Forelimb muscle (tissue), 1 donor: ENCODE data around the gene ZRANB3. TPM values are rescaled to one million over a fixed set of nuclear protein-coding genes. Genes with fewer than 3 reads are reported as not detected.
"Not testable (repeated sequence)": the region's sequence is repeated elsewhere in the genome, so short reads cannot be mapped to it uniquely, and the experiment has no call there.

ENCODE experiments used
- DNase-seq: peaks from one replicate; pipeline ENCODE4 v3.0.0-alpha.2; 2013; ENCODE audit warnings: low read depth
- polyA plus RNA-seq: library from polyadenylated mRNA; unstranded; fragments of 120-200 nt; gene quantifications from one replicate; pipeline ENCODE4 v1.2.1, GENCODE V29; 2013; ENCODE audit not compliant: insufficient read length

ZRANB3 gene
- polyA plus RNA-seq = 6.9 TPM

DNA sequence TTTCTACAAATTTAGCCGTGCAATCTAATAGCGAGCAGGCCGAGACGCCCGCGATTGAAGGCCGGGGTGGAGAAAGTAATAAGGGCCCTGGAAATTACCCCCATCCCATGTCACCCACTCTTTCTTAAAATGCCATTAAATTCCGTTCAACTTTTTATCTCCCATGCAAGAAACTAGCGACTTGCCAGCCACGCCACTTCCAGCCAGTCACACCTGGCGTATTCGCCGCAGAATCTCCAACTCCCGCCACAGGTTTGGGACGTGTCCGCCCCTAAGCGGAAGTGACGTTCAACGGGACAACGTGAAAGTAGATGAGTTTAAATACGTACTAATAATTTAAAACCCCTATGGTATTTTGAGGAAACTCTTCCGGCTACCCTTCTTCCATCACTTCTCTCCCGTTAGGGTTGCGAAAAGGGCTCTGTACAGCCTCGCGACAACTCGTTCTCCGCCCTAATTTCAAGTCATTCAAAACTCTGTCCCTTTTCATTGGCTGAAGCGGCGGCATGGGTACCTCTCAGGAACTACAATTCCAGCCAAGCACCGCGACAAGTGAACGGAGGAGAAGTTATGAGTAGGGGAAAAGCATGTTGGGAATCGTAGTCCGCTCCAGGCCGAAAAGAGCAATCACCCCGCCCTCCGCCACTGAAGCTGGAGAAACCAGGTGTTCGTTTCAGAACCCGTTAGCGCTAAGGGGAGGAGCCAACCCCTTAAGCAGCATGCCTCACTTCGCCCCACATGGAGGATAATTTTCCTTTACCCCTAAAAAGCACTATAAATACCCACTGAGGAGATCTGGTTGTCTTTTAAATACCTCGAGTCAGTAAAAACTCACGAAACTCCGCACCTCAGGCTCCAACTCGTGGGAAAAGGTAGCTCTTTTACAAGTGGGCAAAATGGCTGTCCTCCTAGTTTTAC, at the start of gene ZRANB3:
Gene ZRANB3 (minus strand): TSS at position 906 of the 918 bp plus-strand sequence.
- peak; percentile 98 for DNase-seq

DNA sequence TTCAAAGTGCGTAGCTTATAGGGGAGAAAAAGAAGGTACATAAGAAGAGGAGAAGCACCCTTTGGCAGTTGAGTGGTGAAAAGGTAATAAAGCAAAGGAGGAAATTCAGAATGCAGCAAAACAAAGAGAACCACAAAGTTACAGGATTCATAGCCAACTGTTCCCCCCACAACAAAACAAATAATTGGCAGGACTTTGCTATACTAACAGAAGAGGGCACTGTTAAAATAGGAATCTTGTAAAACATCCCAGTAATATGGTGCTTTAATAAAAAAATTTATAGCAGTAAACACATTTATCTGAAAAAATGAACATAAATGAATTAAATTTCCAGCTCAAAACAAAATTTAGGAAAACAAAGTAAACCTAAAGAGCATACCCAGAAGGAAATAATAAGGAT, 42.6 kb upstream of the ZRANB3 start:
- no peak for DNase-seq

DNA sequence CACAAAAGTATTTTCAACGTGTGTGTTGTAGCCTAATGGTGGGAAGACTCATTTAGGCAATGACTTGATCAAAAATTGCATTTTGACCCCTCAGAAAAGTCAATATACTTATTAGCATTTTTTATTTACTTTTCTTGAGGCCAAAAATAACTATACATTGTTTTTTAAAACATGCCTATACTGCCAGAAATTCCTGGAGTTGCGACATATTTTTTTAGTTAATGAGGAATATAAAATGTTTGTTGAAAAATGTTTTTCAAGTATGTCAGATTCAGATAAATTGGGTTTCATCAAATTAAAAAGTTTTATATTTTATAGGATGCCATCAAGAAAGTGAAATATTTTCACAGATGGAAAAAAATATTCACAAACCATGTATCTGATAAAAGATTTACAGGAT, 39.9 kb upstream of the ZRANB3 start:
- DNase-seq = no peak

DNA sequence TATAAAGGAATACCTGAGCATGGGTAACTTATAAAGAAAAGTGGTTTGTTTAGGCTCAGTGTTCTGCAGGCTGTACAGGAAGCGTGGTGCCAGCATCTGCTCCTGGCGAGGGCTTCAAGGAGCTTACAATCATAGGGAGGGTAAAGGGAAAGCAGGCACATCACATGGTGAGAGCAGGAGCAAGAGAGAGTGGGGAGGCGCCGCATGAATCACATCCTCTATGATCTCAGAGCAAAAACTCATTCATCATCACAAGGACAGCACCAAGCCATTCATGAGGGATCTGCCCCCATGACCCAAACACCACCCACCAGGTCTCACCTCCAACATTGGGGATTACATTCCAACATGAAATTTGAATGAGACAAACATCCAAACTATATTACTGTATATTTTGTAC, 32.8 kb upstream of the ZRANB3 start:
- DNase-seq = no peak

DNA sequence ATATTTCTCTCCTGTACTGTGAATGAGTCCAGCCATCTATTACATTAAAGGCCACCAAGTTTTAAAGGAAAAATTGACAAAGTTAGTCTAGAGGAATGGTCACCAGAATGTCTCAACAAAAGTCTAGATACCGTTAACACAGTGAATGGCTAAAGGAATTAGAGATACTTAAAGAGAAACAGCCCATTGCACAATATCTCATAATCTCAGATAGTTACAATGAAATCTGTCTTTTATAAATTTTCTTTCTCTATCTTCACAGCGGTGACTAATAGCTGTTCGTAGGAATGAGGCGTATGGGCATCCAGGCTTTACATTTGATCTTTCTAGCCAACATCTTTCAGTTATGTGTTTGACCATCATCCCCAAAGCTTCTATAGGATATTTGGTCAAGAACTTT, 30.9 kb upstream of the ZRANB3 start:
- DNase-seq = no peak

DNA sequence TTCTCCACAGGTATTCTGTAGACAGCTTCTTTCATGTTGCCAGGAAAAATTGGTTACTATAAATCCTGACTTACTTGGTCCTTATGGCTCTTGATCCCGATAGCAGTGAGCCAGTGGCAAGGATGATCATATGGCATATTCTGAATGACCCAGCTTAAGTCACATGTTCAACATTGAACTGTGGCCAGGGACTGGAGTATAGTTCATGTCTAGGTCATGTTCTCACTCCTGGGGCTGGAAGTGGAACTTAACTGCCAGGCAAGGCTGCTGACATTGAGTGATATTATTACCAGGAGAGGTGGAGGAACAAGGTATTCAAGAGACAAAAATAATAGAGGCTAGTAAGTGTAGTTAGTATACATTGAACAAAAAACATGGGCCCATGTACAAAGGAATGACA, 26.5 kb upstream of the ZRANB3 start:
- DNase-seq = no peak

DNA sequence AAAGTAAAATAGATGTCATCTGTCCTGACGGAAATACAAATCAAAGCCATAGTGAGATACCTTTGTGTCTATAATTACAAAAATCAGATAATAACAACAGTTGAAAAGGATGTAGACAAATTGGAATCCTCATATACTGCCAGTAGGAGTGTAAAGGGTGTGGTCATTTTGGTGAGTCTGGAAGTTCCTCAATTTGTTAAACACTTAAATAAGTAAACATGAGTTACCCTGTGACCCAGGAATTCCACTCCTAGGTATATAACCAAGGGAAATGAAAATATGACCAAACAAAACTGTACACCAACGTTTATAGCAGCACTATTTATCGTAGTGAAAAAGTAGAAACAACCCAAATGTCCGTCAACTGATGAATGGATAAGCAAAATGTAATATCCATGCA, 24.3 kb upstream of the ZRANB3 start:
- no peak for DNase-seq

DNA sequence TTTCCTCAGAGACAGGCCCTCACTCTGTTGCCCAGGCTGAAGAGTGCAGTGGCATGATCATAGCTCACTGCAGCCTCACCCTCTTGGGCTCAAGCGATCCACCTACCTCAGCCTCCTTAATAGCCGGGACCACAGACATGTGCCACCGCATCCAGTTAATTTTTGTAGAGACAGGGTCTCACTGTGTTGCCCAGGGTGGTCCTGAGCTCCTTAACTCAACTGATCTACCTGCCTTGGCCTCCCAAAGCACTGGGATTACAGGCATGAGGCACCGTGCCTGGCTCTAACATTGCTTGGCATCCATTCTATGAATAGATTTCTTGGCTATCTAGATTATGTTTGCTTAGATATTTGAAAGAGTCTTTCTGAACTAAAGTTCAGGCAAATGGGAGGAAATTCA, 21.9 kb upstream of the ZRANB3 start:
- no peak for DNase-seq

DNA sequence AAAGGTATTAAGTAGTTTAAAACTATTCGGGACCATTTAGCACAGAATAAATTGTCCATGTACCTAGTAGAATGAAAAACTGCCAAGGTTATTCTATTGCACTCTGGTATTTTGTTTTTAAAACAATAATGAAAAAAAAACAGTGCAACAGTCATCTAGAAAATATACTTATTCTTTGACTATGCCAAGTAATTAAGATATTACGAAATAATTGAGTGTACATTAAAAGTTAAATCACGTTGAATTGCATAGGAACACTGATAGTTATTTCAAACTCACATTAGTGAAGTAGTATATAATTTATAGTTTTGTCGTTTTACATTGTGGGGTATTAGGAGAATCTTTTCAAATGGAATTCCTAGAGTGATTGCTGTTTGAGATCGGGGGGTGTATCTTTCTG, 20.3 kb upstream of the ZRANB3 start:
- DNase-seq = no peak

DNA sequence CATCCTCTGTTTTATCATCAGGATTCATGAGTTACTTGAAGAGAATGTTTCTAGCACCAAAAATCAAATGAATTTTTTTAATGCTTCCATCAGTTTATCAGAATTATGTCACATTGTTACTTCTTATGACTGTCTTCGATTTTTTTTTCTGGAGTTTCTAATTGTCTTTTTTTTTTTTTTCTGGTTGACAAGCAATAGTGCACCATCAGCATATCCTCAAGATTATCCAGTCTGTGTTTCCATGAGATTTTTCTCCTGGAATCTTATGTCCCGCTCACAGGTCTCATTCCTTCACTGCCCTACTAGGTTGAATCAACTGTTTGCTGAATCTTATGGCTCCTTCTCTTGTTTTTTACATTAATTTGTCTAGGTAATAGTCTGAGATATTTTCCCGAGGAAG, 16.3 kb upstream of the ZRANB3 start:
- no peak for DNase-seq

DNA sequence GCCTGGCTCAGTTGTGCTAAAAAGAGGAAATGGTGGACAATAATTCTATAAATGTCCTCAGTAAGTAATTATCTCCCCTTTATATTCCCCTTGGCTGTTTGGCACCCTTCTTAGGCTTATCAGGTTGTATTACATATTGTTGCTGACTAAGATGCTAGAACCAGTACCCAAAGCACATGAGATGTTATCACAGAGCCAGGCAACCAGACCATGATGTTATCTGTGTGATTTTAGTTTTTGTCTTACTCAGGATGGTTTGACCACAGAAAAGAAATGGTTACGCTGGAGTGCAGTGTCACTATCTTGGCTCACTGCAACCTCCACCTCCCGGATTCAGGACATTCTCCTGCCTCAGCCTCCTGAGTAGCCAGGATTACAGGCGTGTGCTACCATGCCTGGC, 15.4 kb upstream of the ZRANB3 start:
- no peak for DNase-seq

DNA sequence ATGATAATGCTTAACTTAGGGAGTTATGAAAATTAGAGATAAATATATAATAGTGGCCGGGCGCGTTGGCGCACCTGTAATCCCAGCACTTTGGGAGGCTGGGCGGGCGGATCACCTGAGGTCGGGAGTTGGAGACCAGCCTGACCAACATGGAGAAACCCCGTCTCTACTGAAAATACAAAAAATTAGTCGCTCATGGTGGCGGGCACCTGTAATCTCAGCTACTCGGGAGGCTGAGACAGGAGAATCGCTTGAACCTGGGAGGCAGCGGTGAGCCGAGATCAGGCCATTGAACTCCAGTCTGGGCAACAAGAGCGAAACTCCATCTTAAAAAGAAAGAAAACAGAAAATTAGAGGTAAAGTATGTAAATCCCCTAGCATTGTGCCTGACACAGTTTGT, 2.5 kb upstream of the ZRANB3 start:
- DNase-seq = not testable (repeated sequence)

DNA sequence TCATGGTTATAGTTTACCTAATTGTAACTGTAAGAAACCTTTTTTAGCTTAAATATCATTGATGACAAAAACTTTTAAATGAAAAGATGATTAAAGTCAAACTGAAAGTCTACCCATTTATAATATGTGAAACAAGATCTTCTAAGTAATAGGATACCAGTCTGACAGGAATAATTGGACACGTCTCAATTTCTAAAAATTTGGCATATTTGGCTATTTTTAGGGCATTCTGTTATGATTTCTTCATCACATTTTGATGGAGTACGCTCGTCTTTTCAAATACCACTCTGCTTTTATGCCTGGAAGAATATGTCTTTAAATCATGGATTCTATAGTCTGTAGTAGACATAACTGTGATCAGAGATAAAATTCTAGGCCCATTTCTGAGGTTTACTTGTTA, 1.6 kb upstream of the ZRANB3 start:
- DNase-seq = no peak

DNA sequence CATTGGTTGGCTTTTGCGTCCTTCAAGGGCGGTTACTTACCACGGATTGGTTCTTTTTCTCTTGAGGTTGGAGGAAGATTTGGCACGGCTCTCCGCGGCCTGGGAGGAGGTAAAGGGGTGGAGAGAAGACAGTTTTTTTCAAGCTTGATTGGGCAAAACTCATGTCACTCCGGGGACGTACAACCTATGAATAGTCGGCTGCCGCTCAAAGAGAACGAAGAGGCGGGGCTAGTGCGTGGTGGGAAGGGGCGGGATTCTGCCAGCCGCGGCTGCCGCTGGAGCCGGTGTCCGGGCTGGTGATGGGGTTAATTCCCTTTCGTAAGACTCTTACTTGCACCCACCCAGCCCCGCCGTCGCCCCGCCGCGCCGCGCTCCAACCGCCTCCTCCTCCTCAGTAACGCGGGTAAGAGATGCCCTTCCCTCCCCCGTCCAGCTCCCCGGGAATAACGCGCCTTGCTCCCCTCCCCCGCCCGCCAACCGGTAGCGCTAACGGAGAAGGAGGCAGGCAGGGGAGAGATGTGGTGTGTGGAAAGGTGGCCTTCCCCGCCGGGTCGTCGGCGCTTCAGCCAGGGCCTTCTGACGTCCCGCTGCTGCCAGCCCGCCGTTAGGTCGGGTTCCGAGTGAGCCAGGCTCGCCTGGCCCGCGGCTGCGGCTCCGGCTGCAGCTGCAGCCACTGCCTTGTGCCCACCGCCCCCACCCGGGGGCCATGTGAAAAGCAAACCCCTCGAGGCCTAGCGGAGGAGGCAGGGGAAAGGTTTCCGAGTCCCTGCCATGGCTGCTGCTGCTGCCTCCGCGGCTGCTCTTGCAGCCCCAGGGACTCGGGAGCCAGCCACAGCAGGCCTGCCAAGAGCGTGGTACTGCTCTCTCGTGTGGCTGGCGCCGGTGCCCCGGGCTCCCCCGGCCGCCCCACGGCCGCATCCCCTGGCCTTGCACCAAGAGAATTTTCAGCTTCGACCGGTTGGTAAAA, 496 bp upstream of the ZRANB3 start, which contains the start of gene R3HDM1:
Gene R3HDM1 (plus strand): TSS at position 254 of the 967 bp plus-strand sequence. CDS start 73,362 bp downstream, outside the sequence.
- DNase-seq = peak; percentile 100

DNA sequence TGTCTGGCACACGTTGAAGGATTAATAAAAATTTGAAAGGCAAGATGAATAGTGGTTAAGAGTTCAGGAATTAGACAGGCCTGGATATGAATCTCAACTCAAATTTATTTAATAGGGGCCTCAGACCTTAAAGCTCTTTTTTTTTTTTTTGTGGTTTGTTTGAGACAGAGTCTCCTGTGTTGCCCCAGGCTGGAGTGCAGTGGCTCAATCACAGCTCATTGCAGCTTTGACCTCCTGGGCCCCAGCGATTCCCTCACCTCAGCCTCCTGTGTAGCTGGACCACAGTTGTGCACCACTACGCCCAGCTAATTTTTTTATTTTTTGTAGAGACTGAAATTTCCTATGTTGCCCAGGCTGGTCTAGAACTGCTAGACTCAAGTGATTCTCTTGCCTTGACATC, 3.0 kb downstream of the ZRANB3 start:
- no peak for DNase-seq

DNA sequence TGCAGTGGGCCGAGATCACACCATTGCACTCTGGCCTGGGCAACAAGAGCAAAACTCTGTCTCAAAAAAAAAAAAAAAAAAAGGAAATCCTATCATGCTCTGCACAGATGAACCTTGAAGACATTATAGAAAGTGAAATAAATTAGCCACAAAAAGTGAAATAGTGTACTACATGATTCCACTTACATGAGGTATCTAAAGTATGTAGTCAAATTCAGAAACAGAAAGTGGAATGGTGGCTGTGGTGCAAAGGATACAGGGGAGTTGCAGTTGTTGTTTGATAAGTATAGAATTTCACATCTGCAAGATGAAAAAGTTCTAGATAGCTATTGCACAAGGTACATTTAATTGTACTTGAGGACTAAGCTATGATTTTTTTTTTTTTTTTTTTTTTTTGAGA, 5.2 kb downstream of the ZRANB3 start:
- no peak for DNase-seq

DNA sequence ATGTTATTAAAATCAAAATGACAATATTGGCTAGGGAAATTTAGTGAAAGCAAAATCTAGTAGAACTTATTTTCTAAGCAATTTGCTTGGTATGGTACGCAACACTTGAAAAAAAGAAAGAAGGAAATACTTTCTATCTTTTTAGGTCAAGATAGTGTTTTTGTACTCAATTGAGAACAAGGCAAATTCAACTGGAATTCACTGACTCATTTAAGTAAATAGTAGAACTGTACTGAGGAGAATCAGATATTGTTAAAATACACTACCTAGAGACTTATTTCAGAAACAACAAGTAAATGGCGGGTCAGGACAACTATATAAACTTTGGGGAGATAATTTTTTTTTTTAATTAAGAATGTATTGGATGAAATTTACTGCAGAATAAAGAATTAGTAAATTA, 18.9 kb downstream of the ZRANB3 start:
- DNase-seq = no peak

DNA sequence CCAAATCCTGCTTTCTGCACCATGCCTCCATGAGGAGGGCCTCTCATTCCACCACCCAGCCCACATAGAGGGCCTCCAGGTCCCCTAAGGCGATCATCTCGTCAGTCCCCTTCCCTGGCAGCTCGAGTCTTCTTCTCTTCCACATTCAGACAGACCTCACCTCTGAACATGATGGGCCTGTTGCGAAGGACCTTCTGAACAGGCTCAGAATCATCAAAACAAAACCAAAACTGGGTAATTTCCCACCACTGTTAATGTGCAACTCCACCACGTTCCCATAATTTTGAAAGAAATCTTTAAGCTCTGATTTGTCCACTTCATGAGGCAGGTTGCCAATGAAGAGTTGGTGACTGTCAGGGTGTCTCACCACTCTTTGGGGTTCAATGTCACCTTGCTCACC, 20.4 kb downstream of the ZRANB3 start:
- DNase-seq = no peak

DNA sequence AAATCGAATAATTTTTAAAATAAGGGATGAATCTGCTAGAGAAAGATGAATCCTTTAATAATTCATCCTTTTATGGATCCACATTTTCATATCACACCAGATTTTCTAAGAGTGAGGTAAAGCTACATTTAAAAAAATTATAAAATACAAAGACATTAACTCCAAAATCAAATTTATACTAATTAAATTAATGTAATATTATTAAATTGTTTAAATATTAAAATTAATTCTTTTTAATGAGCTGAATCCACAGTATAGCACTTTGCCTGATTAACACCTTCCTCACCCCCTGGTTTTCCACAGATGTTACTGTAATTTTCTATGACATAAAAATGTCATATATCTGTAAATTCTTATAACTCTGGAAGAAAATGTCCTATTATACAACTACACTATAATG, 26.2 kb downstream of the ZRANB3 start:
- DNase-seq = no peak

DNA sequence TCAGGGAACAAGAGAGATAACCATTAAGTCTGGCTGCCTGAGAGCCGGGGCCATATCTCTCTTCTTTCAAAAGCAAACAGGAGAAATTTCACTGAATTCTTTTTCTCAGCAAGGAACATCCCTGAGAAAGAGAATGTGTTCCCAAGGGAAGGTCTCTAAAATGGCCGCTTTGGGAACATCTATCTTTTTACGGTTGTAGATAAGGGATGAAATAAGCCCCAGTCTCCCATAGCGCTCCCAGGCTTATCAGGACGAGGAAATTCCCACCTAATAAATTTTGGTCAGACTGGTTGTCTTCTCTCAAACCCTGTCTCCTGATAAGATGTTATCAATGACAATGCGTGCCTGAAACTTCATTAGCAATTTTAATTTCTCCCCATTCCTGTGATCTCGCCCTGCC, 32.4 kb downstream of the ZRANB3 start:
- not testable (repeated sequence) for DNase-seq

DNA sequence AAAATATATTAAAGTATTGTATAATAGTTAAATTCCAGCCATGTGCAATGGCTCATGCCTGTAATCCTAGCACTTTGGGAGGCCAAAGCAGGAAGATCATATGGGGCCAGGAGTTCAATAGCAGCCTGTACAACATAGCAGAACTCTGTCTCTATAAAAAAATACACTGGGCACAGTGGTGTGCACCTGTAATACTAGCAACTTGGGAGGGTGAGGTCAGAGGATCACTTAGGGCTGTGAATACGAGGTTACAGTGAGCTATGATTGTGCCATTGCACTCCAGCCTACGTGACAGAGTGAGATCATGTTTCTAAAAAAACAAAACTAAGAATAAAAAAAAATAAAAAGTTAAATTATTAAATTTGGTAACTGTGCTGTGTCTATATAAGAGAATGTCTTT, 36.1 kb downstream of the ZRANB3 start:
- DNase-seq = no peak

DNA sequence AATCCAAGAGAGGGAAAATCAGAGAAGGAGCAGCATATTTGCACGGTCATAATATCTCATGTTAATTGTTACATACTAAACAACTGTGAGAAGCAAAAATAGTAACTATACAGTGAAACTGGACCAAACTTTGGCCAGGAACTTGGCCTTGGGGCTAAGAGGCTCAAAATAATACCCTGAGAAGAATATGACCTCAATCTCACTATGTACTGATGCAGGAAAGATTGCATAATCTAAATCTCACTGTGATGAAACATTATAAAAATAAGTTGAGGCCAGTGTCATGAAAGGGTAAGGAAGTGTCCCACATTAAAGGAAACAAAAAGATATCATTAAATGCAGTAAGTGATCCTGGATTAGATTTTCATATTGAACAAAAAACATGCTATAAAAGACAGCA, 36.5 kb downstream of the ZRANB3 start:
- DNase-seq = no peak
